OCI-LY1 (cell line): ENCODE results near the gene SAMD14.

Experiments used
- H2AFZ ChIP-seq: fragments of 200-600 bp; sonication (generic), shearing (Covaris generic); 2 replicates; pipeline ENCODE4 v1.6.0; 2014; ENCODE audit warnings: antibody characterized with exemption, mild to moderate bottlenecking, low read length
- H3F3A ChIP-seq: fragments of 200-600 bp; sonication (generic), shearing (Covaris generic); 2 replicates; pipeline ENCODE4 v1.6.0; 2014; ENCODE audit warnings: mild to moderate bottlenecking, antibody characterized with exemption, low read length, moderate library complexity; ENCODE audit not compliant: insufficient read depth
- H3K27ac ChIP-seq: fragments of 200-600 bp; sonication (generic); 2 replicates; pipeline ENCODE4 v1.5.1; 2014; ENCODE audit warnings: low read length, mixed run types, mild to moderate bottlenecking, low read depth; ENCODE audit not compliant: poor library complexity, severe bottlenecking
- H3K27me3 ChIP-seq: fragments of 200-600 bp; sonication (generic); 2 replicates; pipeline ENCODE4 v1.6.0; 2014; ENCODE audit warnings: antibody characterized with exemption, mild to moderate bottlenecking, low read length, moderate library complexity; ENCODE audit not compliant: insufficient read depth
- H3K36me3 ChIP-seq: fragments of 200-600 bp; sonication (generic); 2 replicates; pipeline ENCODE4 v1.6.1; 2014; ENCODE audit warnings: mild to moderate bottlenecking, antibody characterized with exemption, low read length, moderate library complexity, mixed read lengths; ENCODE audit not compliant: insufficient read depth
- H3K4me1 ChIP-seq: fragments of 200-600 bp; sonication (generic); 2 replicates; pipeline ENCODE4 v1.5.1; 2014; ENCODE audit warnings: mild to moderate bottlenecking, low read length, moderate library complexity; ENCODE audit not compliant: insufficient read depth, severe bottlenecking
- H3K4me2 ChIP-seq: fragments of 200-600 bp; sonication (generic), shearing (Covaris generic); 2 replicates; pipeline ENCODE4 v1.6.1; 2014; ENCODE audit warnings: low read length
- H3K4me3 ChIP-seq: fragments of 200-600 bp; sonication (generic); 2 replicates; pipeline ENCODE4 v1.5.1; 2014; ENCODE audit warnings: low read length, low read depth, mild to moderate bottlenecking, mixed read lengths; ENCODE audit not compliant: poor library complexity, severe bottlenecking
- H3K79me2 ChIP-seq: fragments of 200-600 bp; shearing (Covaris generic); 2 replicates; pipeline ENCODE4 v1.6.1; 2016; ENCODE audit warnings: mixed run types, low read length, mixed read lengths; ENCODE audit not compliant: insufficient read depth
- H3K9ac ChIP-seq: fragments of 200-600 bp; sonication (generic), shearing (Covaris generic); 2 replicates; pipeline ENCODE4 v1.6.1; 2014; ENCODE audit warnings: mild to moderate bottlenecking, low read length, mixed read lengths
- H3K9me2 ChIP-seq: fragments of 200-600 bp; sonication (generic), shearing (Covaris generic); 2 replicates; pipeline ENCODE4 v1.6.1; 2014; ENCODE audit warnings: low read depth, mild to moderate bottlenecking, low read length, mixed read lengths
- H3K9me3 ChIP-seq: fragments of 200-600 bp; shearing (Covaris generic); 2 replicates; pipeline ENCODE4 v1.6.1; 2014; ENCODE audit warnings: low read length, mixed read lengths
- H4K20me1 ChIP-seq: fragments of 200-600 bp; sonication (generic), shearing (Covaris generic); 2 replicates; pipeline ENCODE4 v1.6.0; 2016; ENCODE audit warnings: mild to moderate bottlenecking, low read length; ENCODE audit not compliant: insufficient read depth
- CTCF ChIP-seq: fragments of 200-600 bp; sonication (generic), shearing (Covaris generic); IDR thresholded peaks from 2 replicates; pipeline ENCODE4 v1.5.1; 2017; ENCODE audit warnings: mild to moderate bottlenecking, antibody characterized with exemption, low read length, moderate library complexity, mixed read lengths
- EZH2 ChIP-seq: fragments of 200-600 bp; sonication (generic), shearing (Covaris generic); IDR thresholded peaks from 2 replicates; pipeline ENCODE4 v1.8.0; 2017; ENCODE audit warnings: borderline replicate concordance, mixed run types, mild to moderate bottlenecking, antibody characterized with exemption, low read length, moderate library complexity, mixed read lengths

The SAMD14 gene

GRCh38 chr17:50166518-50167181, 36.7 kb upstream of the SAMD14 start:
- Histone ChIP-seq H3K9me3 (no peaks in the 10 kb centered on the region), H3K4me1 (peaks cover 11% of the 10 kb centered on the region), H3K27me3 (no peaks in the 10 kb centered on the region), H3K4me2 (no peak overlapping the region), H3K79me2 (no peaks in the 10 kb centered on the region), H3F3A (no peaks in the 10 kb centered on the region), H3K9me2 (no peaks in the 10 kb centered on the region), H3K27ac (no peak overlapping the region), H2AFZ (no peak overlapping the region), H3K4me3 (no peak overlapping the region), H4K20me1 (no peaks in the 10 kb centered on the region), H3K36me3 (no peaks in the 10 kb centered on the region), H3K9ac (no peak overlapping the region)
- TF ChIP-seq EZH2 (no peak), CTCF (no peak)

- Histone ChIP-seq H3K79me2 (no peaks in the 10 kb centered on the region), H3K9me3 (no peaks in the 10 kb centered on the region), H3K27ac (no peak within 1 kb of the TSS), H3F3A (no peaks in the 10 kb centered on the region), H3K4me3 (no peak within 1 kb of the TSS), H3K4me1 (peaks cover 15% of the 10 kb centered on the region), H3K27me3 (no peaks in the 10 kb centered on the region), H3K36me3 (no peaks in the 10 kb centered on the region), H3K4me2 (no peak within 1 kb of the TSS), H3K9ac (no peak within 1 kb of the TSS), H4K20me1 (no peaks in the 10 kb centered on the region), H3K9me2 (no peaks in the 10 kb centered on the region), H2AFZ (no peak within 1 kb of the TSS)
- no peak for TF ChIP-seq CTCF
- no peak for TF ChIP-seq EZH2
Observed at GRCh38 chr17:50165867-50166517, 36.0 kb upstream of the SAMD14 start, which contains the start of gene SGCA. TSS of gene SGCA (plus strand) at chr17:50166005. CDS start at chr17:50166041, 36 bp downstream.

GRCh38 chr17:50165466-50165865, 35.5 kb upstream of the SAMD14 start:
- Histone ChIP-seq H3K9ac (no peak overlapping the region), H3K36me3 (no peaks in the 10 kb centered on the region), H2AFZ (no peak overlapping the region), H3K27me3 (no peaks in the 10 kb centered on the region), H3K27ac (no peak overlapping the region), H4K20me1 (no peaks in the 10 kb centered on the region), H3K79me2 (no peaks in the 10 kb centered on the region), H3K4me2 (no peak overlapping the region), H3K9me2 (no peaks in the 10 kb centered on the region), H3F3A (no peaks in the 10 kb centered on the region), H3K4me3 (no peak overlapping the region), H3K9me3 (no peaks in the 10 kb centered on the region), H3K4me1 (peaks cover 18% of the 10 kb centered on the region)
- no peak for TF ChIP-seq EZH2
- no peak for TF ChIP-seq CTCF
